HG03280 (cell line): ENCODE results near the gene OR3A3.

Source experiments
- ATAC-seq: cut with Tn5 transposase; IDR thresholded peaks from one replicate; pipeline ENCODE4 v1.9.1; 2021; ENCODE audit warnings: mild to moderate bottlenecking, moderate library complexity; ENCODE audit not compliant: unreplicated experiment

OR3A3 gene

DNA sequence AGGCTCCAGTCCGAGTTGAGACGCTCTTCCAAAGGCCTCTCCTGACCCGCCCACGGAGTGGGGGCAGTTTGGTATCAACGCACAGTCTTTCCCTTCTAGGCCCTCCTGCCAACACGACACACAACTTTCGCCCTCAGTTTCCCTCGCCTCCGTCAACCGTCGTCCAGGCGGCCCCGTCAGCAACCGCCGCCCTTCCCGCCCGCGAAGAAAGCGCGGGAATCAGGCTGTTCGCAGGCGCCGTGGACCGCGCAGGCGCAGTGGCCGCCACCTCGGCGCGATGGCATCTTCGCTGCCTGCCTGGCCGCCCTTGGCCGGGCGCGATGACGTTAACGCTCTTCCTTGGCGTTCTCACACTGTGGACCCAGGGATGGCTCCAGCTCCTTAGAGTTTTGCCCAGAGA lies 60.4 kb downstream of the OR3A3 start, which contains the start of gene SPATA22:
TSS of gene SPATA22 (minus strand) at position 221 of the 400 bp plus-strand sequence. CDS start 2,494 bp downstream, outside the sequence.
- no peak for ATAC-seq

DNA sequence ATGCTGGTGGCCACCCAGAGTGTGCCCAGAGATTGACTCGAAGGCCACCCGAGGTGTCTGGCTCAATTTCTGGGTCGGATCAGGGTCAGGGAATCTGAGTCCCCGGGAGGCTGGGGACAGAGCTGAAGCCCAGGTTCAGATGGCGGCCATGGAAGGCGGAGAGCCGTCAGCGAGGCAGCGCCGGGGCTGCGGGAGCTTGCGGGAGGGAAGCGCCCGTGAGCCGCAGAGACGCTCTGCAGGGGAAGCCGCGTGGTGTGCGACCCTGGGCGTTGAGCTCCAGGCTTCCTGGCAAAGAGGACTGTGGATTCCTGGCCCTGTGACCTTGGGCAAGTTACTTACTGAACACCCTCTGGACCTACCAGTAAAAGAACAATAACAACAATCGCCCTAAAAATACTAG lies 61.0 kb downstream of the OR3A3 start:
- ATAC-seq: no peak
